22Rv1 (cell line): ENCODE results near the gene TPK1.

Experiments
- CTCF ChIP-seq: fragments of 450-650 bp; IDR thresholded peaks from 2 replicates; pipeline ENCODE4 v1.5.1; 2017; ENCODE audit warnings: mild to moderate bottlenecking
- ZFX ChIP-seq: fragments of 450-650 bp; IDR thresholded peaks from 2 replicates; pipeline ENCODE4 v1.6.1; 2017; ENCODE audit warnings: antibody characterized with exemption, borderline replicate concordance

- TF ChIP-seq CTCF (no peak), ZFX (no peak)
Measured at GRCh38 chr7:144474800-144475615, 360.8 kb downstream of the TPK1 start.
